Left forelimb (tissue), 1 donor: ENCODE measurements around the gene WNK2.
"Not testable (repeated sequence)": the region's sequence is repeated elsewhere in the genome, so short reads cannot be mapped to it uniquely, and the experiment has no call there.

ENCODE experiments used
- DNase-seq: peaks from one replicate; pipeline ENCODE4 v3.0.0-alpha.2; 2018; ENCODE audit warnings: low spot score

Gene WNK2

DNA sequence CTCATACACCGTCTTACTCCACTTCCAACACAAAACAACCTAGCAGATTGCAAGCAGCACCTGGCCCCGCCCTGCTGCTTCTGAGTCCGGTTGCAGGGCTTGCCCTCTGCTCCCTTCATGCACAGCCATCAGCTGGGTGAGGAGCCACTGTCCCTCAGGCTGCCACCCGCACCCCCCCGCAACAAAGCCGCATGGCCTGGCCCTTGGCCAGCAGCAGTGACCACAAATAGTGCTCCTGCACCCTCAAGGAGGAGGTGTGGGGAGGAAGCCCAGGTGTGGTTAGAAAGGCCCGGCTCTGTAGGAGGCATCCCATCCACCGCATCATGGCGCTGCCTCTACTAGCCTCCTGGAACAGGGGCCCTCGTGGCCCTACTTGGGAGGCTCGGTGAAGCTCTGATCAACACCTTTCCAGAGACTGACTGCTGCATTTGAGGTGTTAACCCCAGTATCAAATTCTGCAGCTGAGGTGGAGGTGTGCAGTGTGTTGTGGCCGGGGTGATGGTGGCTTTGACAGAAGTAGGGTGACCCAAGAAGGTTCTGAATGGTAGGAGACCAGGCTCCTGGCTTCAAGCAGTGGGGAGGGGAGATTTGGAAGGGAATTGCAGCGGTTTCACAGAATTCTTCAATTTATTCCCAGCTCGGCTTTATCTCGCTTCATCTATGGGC is 52.7 kb downstream of the WNK2 start:
- DNase-seq: no peak

DNA sequence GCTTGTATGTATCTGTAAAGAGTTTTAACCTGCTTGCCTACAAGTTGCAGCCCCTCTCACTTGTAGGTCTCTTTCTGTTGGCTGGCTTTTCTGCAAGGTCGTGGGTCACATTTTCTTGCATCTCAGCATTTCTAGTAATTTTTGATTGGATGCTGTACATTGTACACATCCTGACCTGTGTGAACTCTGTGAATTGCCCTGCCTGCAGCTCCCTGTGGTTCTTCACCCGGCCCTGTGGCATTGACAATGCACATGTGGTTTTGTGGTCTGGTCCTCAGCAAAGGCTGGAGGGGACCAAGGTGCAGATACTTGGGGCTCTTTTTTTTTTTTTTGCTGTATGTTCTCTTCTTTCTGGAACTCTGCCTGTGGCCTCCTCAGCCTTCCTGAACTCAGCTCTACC is 53.6 kb downstream of the WNK2 start:
- no peak for DNase-seq

DNA sequence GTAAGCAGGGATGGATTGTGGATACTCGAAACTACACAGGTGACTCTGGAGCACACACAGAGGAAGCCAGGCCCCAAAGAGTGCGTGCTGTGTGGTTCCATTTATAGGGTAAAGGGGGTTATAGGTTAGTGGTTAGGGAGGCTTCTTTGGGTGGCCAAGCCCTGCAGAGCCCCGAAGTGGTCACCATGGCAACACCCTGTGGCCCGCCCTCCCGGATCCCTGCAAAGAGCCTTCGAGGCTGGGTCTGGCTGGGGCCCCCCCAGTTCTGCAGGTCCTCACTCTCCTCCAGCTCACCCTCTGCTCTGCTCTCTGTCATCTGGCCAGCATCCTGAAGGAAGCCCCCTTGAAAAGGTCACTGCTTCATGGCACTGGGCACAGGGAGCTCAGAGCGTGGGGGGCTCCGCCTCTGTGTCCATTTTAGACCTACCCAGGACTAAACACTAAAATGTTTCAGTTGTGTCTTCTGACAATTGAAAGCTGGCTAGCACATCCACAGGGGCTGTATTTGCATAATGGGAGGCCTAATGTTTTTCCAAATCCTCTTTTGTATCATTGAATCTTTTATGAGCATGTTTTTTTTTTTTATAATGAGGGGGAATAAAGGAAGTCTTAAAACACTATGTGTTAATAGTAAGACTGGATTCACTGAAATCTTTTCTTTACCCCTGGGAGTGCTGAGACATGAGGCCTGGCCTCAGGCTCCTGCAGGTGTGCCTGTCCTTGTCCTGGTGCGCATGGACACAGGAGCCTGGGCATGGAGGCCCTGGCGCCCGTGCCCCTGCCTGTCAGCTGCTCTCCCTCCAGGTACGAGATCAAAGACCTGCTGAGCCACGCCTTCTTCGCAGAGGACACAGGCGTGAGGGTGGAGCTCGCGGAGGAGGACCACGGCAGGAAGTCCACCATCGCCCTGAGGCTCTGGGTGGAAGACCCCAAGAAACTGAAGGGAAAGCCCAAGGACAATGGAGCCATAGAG is 55.3 kb downstream of the WNK2 start:
- DNase-seq: no peak

DNA sequence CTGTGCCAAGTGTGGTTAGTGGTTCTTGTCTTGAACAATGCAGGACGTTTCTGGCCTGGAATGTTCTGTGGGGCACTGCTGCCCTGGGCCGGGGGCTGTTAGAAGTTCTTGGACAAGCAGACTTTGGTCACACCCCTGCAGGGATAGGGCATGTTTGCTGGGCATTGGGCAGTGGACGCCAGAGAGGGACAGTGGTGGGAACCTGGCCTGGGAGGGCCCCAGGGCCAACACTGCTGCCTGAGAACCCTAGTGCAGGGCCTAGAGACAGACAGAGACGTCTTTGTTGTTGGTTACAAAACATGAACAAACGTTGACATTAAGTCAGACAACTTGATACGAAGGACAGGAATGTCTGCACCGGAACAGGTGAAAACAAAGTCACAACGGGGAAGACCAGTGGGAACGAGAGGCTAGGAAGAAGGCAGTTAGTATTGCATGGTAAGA is 57.0 kb downstream of the WNK2 start:
- DNase-seq: no peak

DNA sequence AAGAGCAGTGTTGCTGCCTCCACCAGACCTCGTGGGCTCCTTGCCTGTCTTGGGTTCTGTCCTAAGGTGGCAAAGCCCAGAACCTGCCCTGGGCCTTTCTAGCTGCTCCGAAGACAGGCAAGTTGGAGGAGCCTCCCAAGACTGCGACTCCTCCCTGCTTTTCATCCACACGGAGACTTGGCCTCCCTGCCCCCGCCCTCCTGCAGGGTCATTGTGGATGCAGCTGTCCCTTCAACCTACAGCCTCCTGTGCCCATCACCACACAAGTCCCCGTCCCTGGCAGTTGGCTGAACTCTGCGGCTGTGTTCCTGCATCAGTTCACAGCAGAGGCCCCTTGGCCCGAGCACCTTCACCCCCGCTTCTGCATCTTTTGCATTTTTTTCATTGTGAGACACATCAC is 59.2 kb downstream of the WNK2 start:
- no peak for DNase-seq

GRCh38 chr9:93244101-93244500 is 60.2 kb downstream of the WNK2 start:
- DNase-seq: no peak

DNA sequence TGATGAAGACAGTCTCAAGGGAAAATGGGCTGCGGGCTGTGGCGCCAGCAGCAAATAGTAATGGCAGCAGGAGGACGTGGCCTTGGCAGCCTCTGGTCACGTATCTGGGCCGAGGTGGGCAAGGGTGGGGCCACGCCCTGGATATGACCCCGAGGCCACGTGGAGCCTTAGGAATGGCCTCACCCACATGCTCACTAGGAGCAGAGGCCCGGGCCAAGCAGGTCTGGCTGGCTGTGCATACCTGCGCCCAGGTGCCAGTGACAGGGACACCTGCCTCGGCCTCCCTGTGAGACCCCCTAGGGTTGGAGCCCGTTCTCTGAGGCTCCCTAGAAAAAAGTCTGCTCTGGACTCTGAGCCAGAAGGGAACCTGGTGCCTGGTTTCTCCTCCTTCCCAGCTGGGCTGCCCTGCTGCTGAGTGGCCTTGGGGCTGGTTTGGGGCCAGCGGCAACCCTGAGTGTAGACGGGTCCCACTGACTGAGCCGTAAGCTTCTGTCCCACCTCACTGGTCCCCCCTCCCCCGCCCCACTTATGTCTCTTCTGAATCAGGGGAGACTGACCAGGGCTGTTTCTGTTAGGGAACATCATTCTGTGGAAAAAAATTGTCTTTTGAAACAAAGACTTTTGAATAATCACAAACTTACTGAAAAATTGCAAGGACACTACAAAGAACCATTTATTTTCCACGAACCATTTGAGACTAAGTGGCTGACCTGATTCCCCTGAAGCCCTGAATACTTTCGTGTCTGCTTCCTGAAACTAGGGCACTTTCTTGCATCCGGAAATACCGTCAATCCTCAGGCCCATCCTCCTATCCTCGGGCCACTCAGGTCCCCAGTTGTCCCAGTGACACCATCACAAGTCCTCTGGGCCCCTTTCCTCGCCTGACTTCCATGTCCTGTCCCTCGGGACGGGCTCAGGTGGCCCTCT is 60.8 kb downstream of the WNK2 start:
- DNase-seq: no peak

DNA sequence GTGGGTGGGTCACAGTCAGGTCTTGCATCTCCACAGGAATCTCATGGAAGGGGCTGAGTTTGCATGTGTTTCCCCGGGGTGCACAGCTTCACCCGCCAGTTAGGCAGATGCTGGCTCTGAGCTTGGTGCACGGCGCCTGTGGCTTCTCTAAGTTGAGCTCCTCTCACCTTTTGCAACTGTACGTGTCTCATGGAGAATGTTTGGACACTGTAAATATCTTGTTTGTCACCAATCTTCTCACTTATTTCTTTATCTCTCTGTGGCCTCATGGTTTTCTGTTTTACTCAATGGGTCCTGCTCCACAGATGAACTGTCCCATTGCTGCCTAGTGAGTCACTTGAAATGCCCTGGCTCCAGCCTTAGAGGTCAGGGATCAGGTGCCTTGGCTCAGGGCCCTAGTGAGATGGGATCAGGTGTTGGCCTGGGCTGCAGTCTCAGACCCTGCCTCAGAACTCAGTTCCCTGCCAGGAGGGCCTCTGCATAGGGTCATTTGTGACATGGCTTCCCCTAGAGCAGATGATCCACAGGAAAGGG is 61.6 kb downstream of the WNK2 start:
- no peak for DNase-seq

DNA sequence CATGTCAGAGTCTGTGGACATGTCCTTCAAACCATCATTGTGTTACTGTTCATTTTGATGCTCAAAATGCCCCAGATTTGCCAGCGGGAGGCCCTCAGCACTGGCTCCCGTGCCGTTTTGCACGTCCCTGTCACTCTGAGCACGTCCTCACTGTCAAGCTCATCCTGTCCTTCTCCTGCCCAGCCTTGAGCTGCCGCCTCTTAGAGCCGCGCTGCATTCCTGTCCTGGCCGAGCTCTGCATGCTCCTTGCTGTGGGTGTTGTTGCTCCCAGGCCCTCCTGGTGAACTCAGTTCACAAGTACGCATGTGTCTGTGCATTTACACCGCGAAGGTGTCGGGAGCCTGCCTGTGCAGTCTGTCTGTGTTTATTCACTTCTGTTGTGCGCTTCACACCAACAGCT is 62.2 kb downstream of the WNK2 start:
- DNase-seq: no peak

- DNase-seq: no peak
Measured at GRCh38 chr9:93246526-93246925, 62.6 kb downstream of the WNK2 start.

GRCh38 chr9:93247099-93247865 is 63.3 kb downstream of the WNK2 start:
- DNase-seq: no peak

DNA sequence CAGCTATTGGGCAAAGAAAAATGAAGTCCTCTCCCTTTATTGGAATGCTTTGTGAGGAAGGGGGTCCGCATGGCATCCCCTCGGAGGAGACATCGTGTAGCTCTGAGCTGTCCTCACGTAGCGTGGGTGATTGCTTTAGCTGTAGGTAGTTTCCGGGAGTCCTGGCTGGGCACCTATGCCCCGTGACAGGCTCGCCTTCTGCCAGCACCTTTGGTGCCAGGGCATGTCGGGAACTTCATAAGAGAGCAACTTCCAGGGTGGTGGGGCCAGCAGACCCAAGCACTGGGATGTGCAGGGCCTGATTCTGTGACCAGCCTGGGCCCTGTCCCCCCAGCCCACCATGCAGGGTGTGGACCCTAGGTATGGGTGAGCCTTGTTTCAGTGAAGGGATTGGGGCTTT is 64.0 kb downstream of the WNK2 start:
- DNase-seq: no peak

DNA sequence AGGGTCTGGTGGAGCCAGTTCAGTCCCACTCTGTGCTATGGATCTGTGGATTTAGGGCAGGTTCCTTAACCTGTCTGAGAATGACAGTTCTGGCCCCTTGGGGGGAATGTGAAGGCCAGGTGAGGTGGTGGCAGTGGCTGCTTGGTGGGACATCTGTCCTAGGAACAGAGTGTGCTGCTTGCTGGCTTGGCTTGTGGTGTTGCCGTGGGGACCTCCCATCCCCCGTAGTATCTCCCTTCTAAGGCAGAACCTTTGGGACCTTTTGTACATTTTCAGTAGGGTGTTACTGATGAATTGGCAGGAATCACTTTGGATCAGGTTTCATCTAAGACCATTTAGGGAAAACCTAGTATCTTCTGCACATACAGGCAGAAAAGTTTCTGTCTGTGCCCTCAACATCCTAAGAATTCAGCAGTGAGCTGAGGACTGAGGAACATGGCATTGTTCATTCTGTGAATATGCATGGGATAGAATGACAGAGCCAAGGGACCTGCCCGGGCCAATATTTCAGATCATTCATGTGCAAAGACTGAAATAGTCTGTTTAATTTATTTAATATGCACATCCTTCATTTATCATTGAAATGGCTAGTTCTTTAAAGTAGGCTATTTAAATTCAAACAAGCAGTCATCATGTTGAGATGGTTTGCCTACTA is 64.6 kb downstream of the WNK2 start:
- no peak for DNase-seq

GRCh38 chr9:93250185-93250584 is 66.2 kb downstream of the WNK2 start:
- no peak for DNase-seq

DNA sequence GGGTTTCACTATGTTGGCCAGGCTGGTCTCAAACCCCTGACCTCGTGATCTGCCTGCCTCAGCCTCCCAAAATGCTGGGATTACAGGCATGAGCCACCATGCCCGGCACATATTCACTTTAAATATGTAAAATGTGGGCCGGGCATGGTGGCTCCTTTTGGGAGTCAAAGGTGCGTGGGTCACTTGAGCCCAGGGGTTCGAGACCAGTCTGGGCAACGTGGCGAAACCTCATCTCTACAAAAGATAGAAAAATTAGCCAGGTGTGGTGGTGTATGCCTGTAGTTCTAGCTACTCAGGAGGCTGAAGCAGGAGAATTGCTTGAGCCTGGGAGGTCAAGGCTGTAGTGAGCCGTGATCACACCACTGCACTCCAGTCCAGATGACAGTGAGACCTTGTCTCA is 67.4 kb downstream of the WNK2 start:
- DNase-seq: not testable (repeated sequence)

DNA sequence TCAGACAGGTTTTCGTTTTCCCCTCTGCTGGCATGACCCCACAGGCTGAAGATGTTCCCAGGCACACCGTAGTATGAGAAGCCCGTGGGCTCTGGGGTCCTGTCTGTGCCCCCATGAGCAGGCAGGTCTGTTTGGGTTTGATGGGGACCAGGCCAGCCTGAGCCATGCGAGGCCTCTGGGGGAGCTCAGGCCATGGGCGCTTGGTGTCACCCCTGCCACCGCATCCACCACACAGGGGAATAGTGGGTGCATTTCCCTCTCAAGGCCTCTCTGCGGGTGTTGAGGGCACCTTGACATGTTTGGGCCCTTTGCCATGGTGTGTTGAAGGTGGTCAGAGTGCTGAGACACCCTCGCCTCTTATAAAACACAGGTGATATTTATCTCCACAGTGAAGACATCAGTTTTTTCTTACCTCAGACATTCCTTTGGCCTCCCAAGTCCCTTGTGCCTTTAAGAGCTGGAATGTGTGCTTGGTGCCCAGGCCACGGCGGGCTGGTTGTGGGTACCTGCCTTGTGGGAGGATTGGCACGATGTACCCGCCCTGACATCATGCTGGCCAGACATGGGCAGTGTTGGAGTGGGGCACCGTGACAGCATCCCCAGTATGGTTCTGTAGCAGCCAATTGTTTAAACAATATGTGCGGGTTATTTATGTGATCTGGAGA is 68.3 kb downstream of the WNK2 start:
- DNase-seq: no peak

DNA sequence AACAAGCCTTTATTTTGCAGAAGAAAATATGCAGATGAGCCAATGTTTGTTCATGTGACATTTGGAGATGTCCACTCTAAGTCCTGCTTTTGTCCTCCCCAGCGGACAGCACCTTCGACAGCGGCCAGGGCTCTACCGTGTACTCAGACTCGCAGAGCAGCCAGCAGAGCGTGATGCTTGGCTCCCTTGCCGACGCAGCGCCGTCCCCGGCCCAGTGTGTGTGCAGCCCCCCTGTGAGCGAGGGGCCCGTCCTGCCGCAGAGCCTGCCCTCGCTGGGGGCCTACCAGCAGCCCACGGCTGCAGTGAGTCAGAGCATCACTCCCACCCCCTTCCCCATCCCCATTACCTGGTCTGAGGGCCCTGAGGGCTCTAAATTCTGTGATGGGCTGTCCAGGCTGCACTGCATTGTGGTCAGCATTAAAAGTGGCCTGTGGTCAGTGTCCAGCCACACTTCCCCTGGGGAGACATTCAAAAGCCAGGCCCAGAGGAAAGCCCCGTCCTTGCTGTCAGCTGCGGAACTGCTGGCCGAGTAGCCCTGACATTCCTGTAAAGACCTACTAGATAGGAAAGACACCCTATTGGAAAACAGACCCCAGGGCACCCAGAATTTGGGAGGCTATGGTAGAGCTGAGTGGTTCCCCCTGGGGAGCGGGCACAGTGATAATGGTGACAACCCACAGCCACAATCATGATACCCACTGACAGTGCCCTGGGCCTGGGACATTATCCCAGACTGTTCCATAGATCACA is 69.0 kb downstream of the WNK2 start:
- peak; percentile 41 for DNase-seq

- DNase-seq: peak; percentile 4
Measured at GRCh38 chr9:93253633-93254032, 69.7 kb downstream of the WNK2 start.

- peak; percentile 42 for DNase-seq
Measured at GRCh38 chr9:93254061-93254481, 70.1 kb downstream of the WNK2 start.
